ENCODE measurements around the gene CRNKL1. TPM values are rescaled to one million over a fixed set of nuclear protein-coding genes. Genes with fewer than 3 reads are reported as not detected.

The CRNKL1 gene
- total RNA-seq, 4 donors from 2014 or later, result 23.2 to 34.4 (median 25.3) TPM

DNA sequence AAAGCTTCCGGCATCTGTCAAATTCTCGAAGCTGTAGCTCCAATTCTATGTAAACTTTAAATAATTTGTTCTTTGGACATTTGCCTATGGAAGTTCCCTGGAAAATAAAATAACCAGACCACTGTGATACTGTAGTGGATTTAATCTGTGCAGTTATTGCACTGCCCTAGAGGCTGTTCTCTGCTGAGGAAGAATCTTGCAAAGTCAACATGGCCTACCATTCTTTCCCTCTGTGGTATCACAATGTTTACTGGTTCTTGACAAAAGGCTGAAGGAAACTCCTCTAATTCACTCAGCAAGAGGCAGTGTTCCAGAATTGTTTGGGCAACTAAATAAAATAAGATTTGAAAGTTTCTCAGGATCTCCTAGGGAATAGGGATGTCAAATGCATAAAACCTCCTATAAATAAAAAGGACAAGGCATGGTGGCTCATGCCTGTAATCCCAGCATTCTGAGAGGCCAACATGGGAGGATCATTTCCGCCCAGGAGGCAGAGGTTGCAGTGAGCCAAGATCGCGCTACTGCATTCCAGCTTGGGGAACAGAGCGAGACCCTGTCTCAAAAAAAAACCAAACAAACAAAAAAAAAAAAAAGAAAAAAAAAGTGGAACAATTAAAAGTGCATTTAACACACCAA lies 12.4 kb downstream of the CRNKL1 start:
- no peak for DNase-seq (ENCODE audit: extremely low spot score)
- Histone ChIP-seq H3K27ac (replicated peaks in 1 of 4) (no peak overlapping the region), H3K9me3 (no peaks in the 10 kb centered on the region), H3K4me3 (no peak overlapping the region), H3K4me1 (peaks cover 0 to 8% (median 6%) of the 10 kb centered on the region in 4 donors), H3K36me3 (peaks cover 92 to 100% (median 98%) of the 10 kb centered on the region in 4 donors), H3K27me3 (no peaks in the 10 kb centered on the region)
- intact Hi-C loops (cut with DNase I), result no loop called here
- WGBS, result 91% methylated on average over 6 of the region's 6 CpGs
- TF ChIP-seq POLR2A (IDR thresholded peaks at IDR 0.05; ENCODE audit: low read depth) (no peak), POLR2AphosphoS5 (IDR thresholded peaks at IDR 0.05) (no peak), EP300 (IDR thresholded peaks at IDR 0.05) (no peak)
- TF ChIP-seq, protein P1, sequence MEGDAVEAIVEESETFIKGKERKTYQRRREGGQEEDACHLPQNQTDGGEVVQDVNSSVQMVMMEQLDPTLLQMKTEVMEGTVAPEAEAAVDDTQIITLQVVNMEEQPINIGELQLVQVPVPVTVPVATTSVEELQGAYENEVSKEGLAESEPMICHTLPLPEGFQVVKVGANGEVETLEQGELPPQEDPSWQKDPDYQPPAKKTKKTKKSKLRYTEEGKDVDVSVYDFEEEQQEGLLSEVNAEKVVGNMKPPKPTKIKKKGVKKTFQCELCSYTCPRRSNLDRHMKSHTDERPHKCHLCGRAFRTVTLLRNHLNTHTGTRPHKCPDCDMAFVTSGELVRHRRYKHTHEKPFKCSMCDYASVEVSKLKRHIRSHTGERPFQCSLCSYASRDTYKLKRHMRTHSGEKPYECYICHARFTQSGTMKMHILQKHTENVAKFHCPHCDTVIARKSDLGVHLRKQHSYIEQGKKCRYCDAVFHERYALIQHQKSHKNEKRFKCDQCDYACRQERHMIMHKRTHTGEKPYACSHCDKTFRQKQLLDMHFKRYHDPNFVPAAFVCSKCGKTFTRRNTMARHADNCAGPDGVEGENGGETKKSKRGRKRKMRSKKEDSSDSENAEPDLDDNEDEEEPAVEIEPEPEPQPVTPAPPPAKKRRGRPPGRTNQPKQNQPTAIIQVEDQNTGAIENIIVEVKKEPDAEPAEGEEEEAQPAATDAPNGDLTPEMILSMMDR (IDR thresholded peaks at IDR 0.05), result no peak

DNA sequence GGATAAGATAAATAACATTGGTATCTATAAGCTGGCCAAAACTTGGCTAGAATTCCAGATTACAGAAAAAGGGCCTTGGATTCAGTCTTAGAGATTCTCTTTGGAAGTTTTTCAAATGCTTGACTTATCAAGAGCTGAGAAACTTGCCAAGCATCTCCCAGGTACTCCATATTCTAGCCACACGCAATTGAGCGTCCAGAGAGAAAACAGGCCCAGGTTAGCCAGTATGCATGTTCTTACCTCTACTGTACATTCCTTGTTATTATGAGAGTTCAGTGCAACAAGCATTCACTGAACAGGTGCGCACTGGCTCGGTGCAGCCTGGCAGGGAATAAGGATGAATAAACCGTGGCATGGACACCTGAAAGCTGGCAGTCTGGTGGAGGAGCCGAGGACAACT lies 13.7 kb downstream of the CRNKL1 start:
- H3K9me3 ChIP-seq, result no peaks in the 10 kb centered on the region
- no peaks in the 10 kb centered on the region for H3K27me3 ChIP-seq
- H3K36me3 ChIP-seq, result peaks cover 91 to 100% (median 99%) of the 10 kb centered on the region in 4 donors
- H3K4me1 ChIP-seq, result peaks cover 0 to 8% (median 6%) of the 10 kb centered on the region in 4 donors
- intact Hi-C loops (cut with DNase I), result no loop called here
- H3K27ac ChIP-seq (replicated peaks in 1 of 4), result no peak overlapping the region
- TF ChIP-seq POLR2AphosphoS5 (IDR thresholded peaks at IDR 0.05), result no peak
- H3K4me3 ChIP-seq, result no peak overlapping the region
- WGBS, result 100% methylated on average over 6 of the region's 6 CpGs
- DNase-seq (ENCODE audit: extremely low spot score), result no peak

DNA sequence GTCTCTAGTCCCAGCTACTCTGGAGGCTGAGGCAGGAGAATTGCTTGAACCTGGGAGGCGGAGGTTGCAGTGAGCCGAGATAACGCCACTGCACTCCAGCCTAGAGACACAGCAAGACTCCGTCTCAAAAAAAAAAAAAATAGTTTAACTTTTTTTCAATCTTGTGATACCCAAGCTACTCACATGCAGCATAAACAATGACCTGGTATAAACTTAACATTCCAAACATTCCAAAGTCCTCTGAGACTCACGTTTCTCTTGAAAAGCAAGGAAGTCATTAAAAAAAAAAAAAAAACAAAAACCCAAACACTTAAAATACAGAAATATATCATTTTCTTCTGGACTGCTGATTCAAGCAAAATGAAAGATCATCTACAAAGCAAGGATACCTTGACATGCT lies 14.3 kb downstream of the CRNKL1 start:
- 68% methylated on average over 5 of the region's 5 CpGs for WGBS

GRCh38 chr20:20036756-20037155 lies 15.5 kb downstream of the CRNKL1 start:
- intact Hi-C loops (cut with DNase I), result no loop called here
- peaks cover 0 to 8% (median 6%) of the 10 kb centered on the region in 4 donors for H3K4me1 ChIP-seq
- H3K9me3 ChIP-seq, result no peaks in the 10 kb centered on the region
- WGBS, result 91% methylated on average over 3 of the region's 3 CpGs
- no peak for DNase-seq (ENCODE audit: extremely low spot score)
- H3K4me3 ChIP-seq, result no peak overlapping the region
- H3K36me3 ChIP-seq, result peaks cover 77 to 100% (median 99%) of the 10 kb centered on the region in 4 donors
- no peaks in the 10 kb centered on the region for H3K27me3 ChIP-seq
- no peak overlapping the region for H3K27ac ChIP-seq (replicated peaks in 1 of 4)
- TF ChIP-seq EP300 (IDR thresholded peaks at IDR 0.05) (no peak), POLR2A (IDR thresholded peaks at IDR 0.05; ENCODE audit: low read depth) (no peak), POLR2AphosphoS5 (IDR thresholded peaks at IDR 0.05) (no peak)
- TF ChIP-seq, protein P1 (IDR thresholded peaks at IDR 0.05), result no peak

More for the DNA sequence above, 14.3 kb downstream of the CRNKL1 start:
- Histone ChIP-seq H3K4me3 (no peak overlapping the region), H3K36me3 (peaks cover 89 to 100% (median 99%) of the 10 kb centered on the region in 4 donors), H3K27ac (replicated peaks in 1 of 4) (peak overlapping the region in 1 of 4 donors; percentile 7), H3K27me3 (no peaks in the 10 kb centered on the region), H3K4me1 (peaks cover 0 to 8% (median 6%) of the 10 kb centered on the region in 4 donors), H3K9me3 (no peaks in the 10 kb centered on the region)
- intact Hi-C loops (cut with DNase I), result no loop called here
- TF ChIP-seq, protein P1 (IDR thresholded peaks at IDR 0.05), result no peak
- TF ChIP-seq POLR2AphosphoS5 (IDR thresholded peaks at IDR 0.05) (no peak), POLR2A (IDR thresholded peaks at IDR 0.05; ENCODE audit: low read depth) (no peak), EP300 (IDR thresholded peaks at IDR 0.05) (no peak)
- no peak for DNase-seq (ENCODE audit: extremely low spot score)

- Histone ChIP-seq H3K4me3 (no peak overlapping the region), H3K27me3 (no peaks in the 10 kb centered on the region), H3K9me3 (no peaks in the 10 kb centered on the region), H3K27ac (replicated peaks in 1 of 4) (no peak overlapping the region), H3K36me3 (peaks cover 54 to 98% (median 87%) of the 10 kb centered on the region in 4 donors), H3K4me1 (peaks cover 0 to 8% (median 6%) of the 10 kb centered on the region in 4 donors)
- 79% methylated on average over 4 of the region's 4 CpGs for WGBS
- intact Hi-C loops (cut with DNase I), result no loop called here
- DNase-seq (ENCODE audit: extremely low spot score), result no peak
- TF ChIP-seq POLR2AphosphoS5 (IDR thresholded peaks at IDR 0.05), result no peak
- TF ChIP-seq EP300 (IDR thresholded peaks at IDR 0.05), result no peak
- no peak for TF ChIP-seq POLR2A (IDR thresholded peaks at IDR 0.05; ENCODE audit: low read depth)
Measured at GRCh38 chr20:20034486-20034885, 17.8 kb downstream of the CRNKL1 start.
